GM15510 (cell line): Measurements from ENCODE around the gene CWF19L2.

Source experiments
- POLR2A ChIP-seq: IDR thresholded peaks from 3 replicates; pipeline ENCODE4 v1.6.1; 2011; ENCODE audit warnings: borderline replicate concordance; ENCODE audit not compliant: insufficient read length; ENCODE audit errors: extremely low read depth

CWF19L2 gene

DNA sequence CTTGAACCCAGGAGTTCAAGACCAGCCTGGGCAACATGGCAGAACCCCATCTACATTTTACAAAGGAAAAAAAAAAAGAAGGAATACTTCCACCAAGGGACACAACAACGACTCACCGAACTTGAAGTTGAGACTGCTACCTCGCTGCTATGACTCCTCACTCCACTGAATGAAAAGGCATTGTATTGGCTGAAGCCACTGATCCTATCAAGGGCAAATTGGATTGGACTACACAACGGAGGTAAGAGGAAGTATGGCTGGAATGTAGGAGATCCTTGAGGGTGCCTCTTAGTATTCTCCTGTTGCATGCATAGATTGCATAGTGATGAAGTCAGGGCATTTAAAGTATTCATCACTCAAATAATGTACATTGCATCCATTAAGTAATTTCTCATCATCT is 97.9 kb downstream of the CWF19L2 start:
- TF ChIP-seq POLR2A: no peak

- no peak for TF ChIP-seq POLR2A
These were observed 99.7 kb downstream of the CWF19L2 start for GRCh38 chr11:107357877-107358276.

GRCh38 chr11:107354780-107355179 is 102.8 kb downstream of the CWF19L2 start:
- TF ChIP-seq POLR2A: no peak

GRCh38 chr11:107337917-107338316 is 119.7 kb downstream of the CWF19L2 start:
- TF ChIP-seq POLR2A: no peak

DNA sequence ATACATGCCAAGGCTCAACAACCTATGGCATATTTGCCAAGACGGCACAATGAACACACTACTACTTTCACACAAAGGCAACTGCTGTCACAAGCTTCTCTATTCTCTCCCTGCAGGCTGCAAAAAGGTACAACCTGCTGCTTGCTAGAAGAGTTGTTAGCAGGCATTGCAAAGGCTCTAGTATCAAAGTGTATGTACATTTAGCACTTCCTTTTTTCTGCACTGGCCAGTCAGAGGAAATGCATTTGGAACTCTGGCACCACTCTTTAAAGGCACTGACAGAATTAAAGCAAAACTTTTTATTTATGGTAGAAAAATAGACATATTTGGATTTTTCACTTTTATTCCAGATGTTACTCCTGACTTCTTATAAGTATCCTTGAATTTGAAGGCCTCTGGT is 125.9 kb downstream of the CWF19L2 start:
- no peak for TF ChIP-seq POLR2A

DNA sequence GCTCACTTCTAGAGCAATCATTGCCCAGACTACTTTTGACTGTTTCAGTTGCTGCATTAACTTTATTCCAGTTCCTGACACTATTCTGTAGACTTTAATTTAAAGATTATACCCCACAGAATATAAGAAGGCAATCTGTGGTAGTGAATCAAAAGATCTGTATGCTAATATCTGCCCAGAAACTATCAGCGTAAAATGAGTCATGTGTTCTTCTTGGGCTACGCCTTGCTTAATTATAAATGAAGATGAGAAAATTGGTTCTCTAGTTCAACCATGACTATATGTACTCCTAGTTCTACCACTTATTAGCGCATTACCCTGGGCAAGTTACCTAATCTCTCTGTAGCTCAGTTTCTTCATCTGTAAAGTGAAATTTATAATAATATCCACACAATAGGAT is 128.5 kb downstream of the CWF19L2 start:
- TF ChIP-seq POLR2A: no peak

DNA sequence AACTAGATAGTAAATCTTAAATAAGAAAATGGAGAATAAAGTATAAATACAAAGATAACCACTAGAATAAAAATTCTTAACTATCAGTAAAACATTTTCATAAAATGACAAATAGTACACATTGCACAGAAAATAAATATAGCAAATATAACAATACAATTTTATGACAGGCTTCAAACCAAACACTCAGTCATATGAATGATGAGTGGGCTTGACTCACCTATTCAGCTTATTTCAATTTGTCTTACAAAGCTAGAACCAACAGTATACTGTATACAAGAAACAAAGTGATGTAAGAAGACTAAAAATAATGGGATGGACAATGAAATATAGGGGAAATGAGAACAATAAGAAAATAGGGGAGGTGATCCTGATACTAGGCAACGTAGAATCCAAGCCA is 141.2 kb downstream of the CWF19L2 start:
- TF ChIP-seq POLR2A: no peak

DNA sequence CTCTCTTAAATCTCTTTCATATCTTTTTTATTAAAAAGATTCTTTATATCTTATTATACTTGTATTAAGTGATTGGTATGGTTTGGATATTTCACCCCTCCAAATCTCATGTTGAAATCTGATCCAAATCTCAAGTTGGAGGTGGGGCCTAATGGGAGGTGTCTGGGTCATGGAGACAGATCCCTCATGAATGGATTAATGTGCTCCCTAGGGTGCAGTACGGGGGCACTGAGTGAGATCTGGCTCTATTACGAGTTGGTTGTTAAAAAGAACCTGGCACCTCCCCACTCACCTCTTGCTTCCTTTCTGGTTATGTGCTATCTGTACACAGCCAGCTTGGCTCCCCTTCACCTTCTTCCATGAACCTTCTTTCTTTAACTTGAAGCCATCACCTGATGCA is 149.6 kb downstream of the CWF19L2 start:
- no peak for TF ChIP-seq POLR2A

DNA sequence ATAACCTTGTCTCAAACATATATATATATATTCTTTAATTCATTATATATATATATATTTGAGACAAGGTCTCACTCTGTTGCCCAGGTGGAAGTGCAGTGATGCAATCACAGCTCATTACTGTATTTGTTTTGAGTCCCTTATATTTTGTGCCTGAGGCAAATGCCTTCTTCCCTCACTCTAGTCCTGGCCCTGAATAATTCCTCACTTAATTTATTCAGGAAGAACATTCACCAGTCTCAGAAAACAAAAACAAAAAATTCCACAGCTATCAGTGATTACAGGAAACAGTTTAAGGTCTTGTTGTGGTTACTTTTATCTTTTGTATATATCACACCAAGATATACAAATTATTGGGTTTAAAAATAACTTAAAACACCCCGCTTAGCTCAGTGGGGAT is 155.7 kb downstream of the CWF19L2 start:
- TF ChIP-seq POLR2A: no peak

GRCh38 chr11:107293677-107294344 is 163.8 kb downstream of the CWF19L2 start:
- no peak for TF ChIP-seq POLR2A

DNA sequence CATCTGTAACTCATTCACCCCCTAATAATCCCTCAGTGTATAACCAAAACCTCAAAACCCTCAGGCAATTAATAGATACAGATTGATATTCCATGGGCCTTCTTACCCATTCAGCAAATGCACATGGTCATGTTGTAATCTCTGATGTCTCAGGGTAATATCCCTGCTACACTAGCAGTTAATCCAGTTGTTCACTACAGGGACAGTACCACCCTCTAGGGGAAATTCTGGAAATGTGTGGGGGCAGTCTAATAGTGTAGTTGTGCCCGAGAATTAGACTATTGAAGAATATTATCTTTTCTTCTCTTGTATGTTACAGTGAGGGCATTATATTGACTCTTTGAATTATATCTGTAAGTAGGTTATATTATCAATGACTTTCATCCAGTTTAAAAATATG is 175.4 kb downstream of the CWF19L2 start:
- no peak for TF ChIP-seq POLR2A
